ENCODE measurements around the gene TBC1D9. TPM values are rescaled to one million over a fixed set of nuclear protein-coding genes. Genes with fewer than 3 reads are reported as not detected.

TBC1D9 gene
- total and polyA plus RNA-seq, 2 of the 13 experiments (the other 11 are each of a cell fraction or from before 2014, with no cell fraction given), result 11.9 to 12.2 TPM

DNA sequence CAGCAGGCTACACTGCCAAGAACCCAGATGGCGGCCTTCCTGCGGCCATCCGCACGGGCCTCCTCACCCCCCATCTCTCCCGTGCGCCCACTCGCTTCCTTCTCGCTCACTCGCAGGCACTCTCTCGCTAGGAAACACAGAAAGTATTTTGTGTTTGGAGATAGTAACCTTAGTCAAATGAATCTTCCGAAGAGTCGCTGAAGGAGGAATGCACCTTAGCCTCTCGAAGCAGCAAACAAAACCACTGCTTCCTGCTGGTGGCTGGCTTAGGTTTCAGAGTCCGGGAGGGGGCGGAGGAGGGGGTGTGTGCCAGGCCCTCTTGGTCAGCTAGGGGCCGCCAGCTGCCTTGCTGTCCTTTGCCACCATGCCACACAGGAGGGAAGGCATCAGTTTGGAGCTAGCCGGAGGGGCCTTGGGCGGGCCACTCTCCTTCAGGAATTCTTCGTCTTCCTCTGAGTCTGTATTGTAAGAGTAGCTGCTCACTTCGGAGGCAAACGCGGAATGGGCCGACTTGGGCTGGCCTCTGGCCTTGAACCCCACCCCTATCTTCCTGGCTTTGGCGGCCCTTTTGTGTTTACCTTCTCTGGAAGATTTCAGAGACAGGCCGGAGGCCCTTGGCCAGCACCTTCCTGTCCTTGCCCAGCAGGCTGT is 114.3 kb downstream of the TBC1D9 start (continued):
- no peak for TF ChIP-seq NFE2L1 (CRISPR knock-in tag; IDR thresholded peaks at IDR 0.05; ENCODE audit: borderline replicate concordance)
- TF ChIP-seq GTF2F1 (IDR thresholded peaks at IDR 0.05; ENCODE audit: low read length), result no peak
- TF ChIP-seq HIC2 (CRISPR knock-in tag; IDR thresholded peaks at IDR 0.05; ENCODE audit: low read depth), result peak; percentile 83
- TF ChIP-seq, protein P1, sequence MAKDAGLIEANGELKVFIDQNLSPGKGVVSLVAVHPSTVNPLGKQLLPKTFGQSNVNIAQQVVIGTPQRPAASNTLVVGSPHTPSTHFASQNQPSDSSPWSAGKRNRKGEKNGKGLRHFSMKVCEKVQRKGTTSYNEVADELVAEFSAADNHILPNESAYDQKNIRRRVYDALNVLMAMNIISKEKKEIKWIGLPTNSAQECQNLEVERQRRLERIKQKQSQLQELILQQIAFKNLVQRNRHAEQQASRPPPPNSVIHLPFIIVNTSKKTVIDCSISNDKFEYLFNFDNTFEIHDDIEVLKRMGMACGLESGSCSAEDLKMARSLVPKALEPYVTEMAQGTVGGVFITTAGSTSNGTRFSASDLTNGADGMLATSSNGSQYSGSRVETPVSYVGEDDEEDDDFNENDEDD (CRISPR knock-in tag; IDR thresholded peaks at IDR 0.05; ENCODE audit: borderline replicate concordance), result no peak
- 0 out of 2 replicates have a peak, but pooled peaks have one; percentile 21 for TF ChIP-seq HOMEZ (CRISPR knock-in tag; IDR thresholded peaks at IDR 0.05; ENCODE audit: low read depth)
- no peak for TF ChIP-seq GPN1 (CRISPR knock-in tag; IDR thresholded peaks at IDR 0.05; ENCODE audit: borderline replicate concordance)
- TF ChIP-seq FOXO1 (CRISPR knock-in tag; IDR thresholded peaks at IDR 0.05), result no peak; the same call in 1 of the 2 replicates
- no peak for TF ChIP-seq BRCA1 (CRISPR knock-in tag; IDR thresholded peaks at IDR 0.05)
- TF ChIP-seq NR2C2 (CRISPR knock-in tag; IDR thresholded peaks at IDR 0.05; ENCODE audit: borderline replicate concordance), result peak; percentile 51; the same call in 1 of the 2 replicates
- TF ChIP-seq CHD2 (IDR thresholded peaks at IDR 0.05; ENCODE audit: low read depth, low read length), result no peak
- 0 out of 2 replicates have a peak, but pooled peaks have one; percentile 60 for TF ChIP-seq ZNF546 (CRISPR knock-in tag; conservative IDR thresholded peaks at IDR 0.05)
- 0 out of 2 replicates have a peak, but pooled peaks have one; percentile 13 for TF ChIP-seq ZNF816 (CRISPR knock-in tag; IDR thresholded peaks at IDR 0.05; ENCODE audit: borderline replicate concordance)
- TF ChIP-seq, protein P2, sequence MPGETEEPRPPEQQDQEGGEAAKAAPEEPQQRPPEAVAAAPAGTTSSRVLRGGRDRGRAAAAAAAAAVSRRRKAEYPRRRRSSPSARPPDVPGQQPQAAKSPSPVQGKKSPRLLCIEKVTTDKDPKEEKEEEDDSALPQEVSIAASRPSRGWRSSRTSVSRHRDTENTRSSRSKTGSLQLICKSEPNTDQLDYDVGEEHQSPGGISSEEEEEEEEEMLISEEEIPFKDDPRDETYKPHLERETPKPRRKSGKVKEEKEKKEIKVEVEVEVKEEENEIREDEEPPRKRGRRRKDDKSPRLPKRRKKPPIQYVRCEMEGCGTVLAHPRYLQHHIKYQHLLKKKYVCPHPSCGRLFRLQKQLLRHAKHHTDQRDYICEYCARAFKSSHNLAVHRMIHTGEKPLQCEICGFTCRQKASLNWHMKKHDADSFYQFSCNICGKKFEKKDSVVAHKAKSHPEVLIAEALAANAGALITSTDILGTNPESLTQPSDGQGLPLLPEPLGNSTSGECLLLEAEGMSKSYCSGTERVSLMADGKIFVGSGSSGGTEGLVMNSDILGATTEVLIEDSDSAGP (CRISPR knock-in tag; IDR thresholded peaks at IDR 0.05; ENCODE audit: borderline replicate concordance), result peak; percentile 56; the same call in 1 of the 2 replicates
- TF ChIP-seq, protein P3, sequence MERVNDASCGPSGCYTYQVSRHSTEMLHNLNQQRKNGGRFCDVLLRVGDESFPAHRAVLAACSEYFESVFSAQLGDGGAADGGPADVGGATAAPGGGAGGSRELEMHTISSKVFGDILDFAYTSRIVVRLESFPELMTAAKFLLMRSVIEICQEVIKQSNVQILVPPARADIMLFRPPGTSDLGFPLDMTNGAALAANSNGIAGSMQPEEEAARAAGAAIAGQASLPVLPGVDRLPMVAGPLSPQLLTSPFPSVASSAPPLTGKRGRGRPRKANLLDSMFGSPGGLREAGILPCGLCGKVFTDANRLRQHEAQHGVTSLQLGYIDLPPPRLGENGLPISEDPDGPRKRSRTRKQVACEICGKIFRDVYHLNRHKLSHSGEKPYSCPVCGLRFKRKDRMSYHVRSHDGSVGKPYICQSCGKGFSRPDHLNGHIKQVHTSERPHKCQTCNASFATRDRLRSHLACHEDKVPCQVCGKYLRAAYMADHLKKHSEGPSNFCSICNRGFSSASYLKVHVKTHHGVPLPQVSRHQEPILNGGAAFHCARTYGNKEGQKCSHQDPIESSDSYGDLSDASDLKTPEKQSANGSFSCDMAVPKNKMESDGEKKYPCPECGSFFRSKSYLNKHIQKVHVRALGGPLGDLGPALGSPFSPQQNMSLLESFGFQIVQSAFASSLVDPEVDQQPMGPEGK (CRISPR knock-in tag; IDR thresholded peaks at IDR 0.05), result peak; percentile 88
- TF ChIP-seq EP300 (IDR thresholded peaks at IDR 0.05; ENCODE audit: low read depth in 2 of 2, low read length in 2 of 2), result peak in 1 of 2 experiments; percentile 32; a peak in 1 of 4 replicates
- TF ChIP-seq EP300 (CRISPR knock-in tag; IDR thresholded peaks at IDR 0.05; ENCODE audit: borderline replicate concordance), result no peak; the same call in 1 of the 2 replicates
- peak; percentile 45 for TF ChIP-seq STAG1 (CRISPR knock-in tag; IDR thresholded peaks at IDR 0.05)
- no peak for TF ChIP-seq ELF1 (CRISPR knock-in tag; IDR thresholded peaks at IDR 0.05)
- peak; percentile 30; the same call in 1 of the 2 replicates for TF ChIP-seq ZNF503 (CRISPR knock-in tag; IDR thresholded peaks at IDR 0.05)

All from HepG2 (cell line).